Liver (tissue), 3 donors: ENCODE results near the gene ETV4.

Experiments
- EGR1 ChIP-seq, 2 donors: IDR thresholded peaks; 2 replicates each; pipeline ENCODE4 v1.6.1; 2016 to 2018; ENCODE audit warnings: antibody characterized with exemption in 2 of 2, low read depth in 2 of 2
- FOXA1 ChIP-seq: IDR thresholded peaks from 2 replicates; pipeline ENCODE4 v1.6.1; 2016; ENCODE audit warnings: antibody characterized with exemption
- GABPA ChIP-seq, 2 donors: IDR thresholded peaks in 1 of 2; conservative IDR thresholded peaks in 1 of 2; 2 replicates each; pipeline ENCODE4 v1.6.1; 2016; ENCODE audit warnings: antibody characterized with exemption in 2 of 2, mild to moderate bottlenecking in 1 of 2, moderate library complexity in 1 of 2
- JUND ChIP-seq, 2 donors: IDR thresholded peaks; 2 replicates each; pipeline ENCODE4 v1.6.1; 2016; ENCODE audit warnings: antibody characterized with exemption in 2 of 2
- RAD21 ChIP-seq, 2 donors: IDR thresholded peaks; 2 replicates each; pipeline ENCODE4 v1.6.1; 2016; ENCODE audit warnings: antibody characterized with exemption in 2 of 2, mild to moderate bottlenecking in 2 of 2
- RXRA ChIP-seq, 2 donors: IDR thresholded peaks; 2 replicates each; pipeline ENCODE4 v1.6.1; 2017 to 2018; ENCODE audit warnings: antibody characterized with exemption in 2 of 2, mild to moderate bottlenecking in 1 of 2
- SP1 ChIP-seq: IDR thresholded peaks from 2 replicates; pipeline ENCODE4 v1.6.1; 2018; ENCODE audit warnings: antibody characterized with exemption, mild to moderate bottlenecking
- TAF1 ChIP-seq: conservative IDR thresholded peaks from 2 replicates; pipeline ENCODE4 v1.6.1; 2016; ENCODE audit warnings: antibody characterized with exemption, mild to moderate bottlenecking
- YY1 ChIP-seq: IDR thresholded peaks from 2 replicates; pipeline ENCODE4 v1.6.1; 2016; ENCODE audit warnings: antibody characterized with exemption, mild to moderate bottlenecking
- TF ChIP-seq, protein P1 (sequence below): IDR thresholded peaks from 2 replicates; pipeline ENCODE4 v1.6.1; 2016; ENCODE audit warnings: antibody characterized with exemption, mild to moderate bottlenecking
- TF ChIP-seq, protein P2 (sequence below): fragments of 150-350 bp; IDR thresholded peaks from 2 replicates; pipeline ENCODE4 v1.5.1; 2017; ENCODE audit warnings: improper control_type of control experiment, low read depth, low read length; ENCODE audit not compliant: missing input control
- TF ChIP-seq, protein P3 (sequence below): IDR thresholded peaks from 2 replicates; pipeline ENCODE4 v1.6.1; 2016; ENCODE audit warnings: antibody characterized with exemption
- donor health status: healthy.
- donor health status: healthy.

DNA sequence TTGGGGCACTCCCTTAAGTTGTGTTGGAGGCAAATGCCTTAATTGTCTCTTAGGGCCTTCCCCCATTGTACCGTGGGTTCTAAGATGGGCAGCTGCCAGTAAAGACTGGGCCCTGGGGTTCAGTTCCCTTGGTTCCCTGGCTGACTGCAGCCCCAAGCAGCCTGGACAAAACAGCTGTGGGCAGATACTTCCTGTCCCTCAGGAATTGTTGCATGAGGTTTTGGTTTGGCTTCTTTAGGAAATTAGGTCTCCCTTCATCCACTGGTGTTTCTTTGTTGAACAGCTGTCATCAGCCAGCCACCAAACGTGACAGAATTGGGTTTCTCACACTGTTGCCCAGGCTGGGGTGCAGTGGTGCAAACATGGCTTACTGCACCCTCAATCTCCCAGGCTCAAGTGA lies 42.0 kb upstream of the ETV4 start:
- TF ChIP-seq SP1, result no peak
- TF ChIP-seq, protein P1, sequence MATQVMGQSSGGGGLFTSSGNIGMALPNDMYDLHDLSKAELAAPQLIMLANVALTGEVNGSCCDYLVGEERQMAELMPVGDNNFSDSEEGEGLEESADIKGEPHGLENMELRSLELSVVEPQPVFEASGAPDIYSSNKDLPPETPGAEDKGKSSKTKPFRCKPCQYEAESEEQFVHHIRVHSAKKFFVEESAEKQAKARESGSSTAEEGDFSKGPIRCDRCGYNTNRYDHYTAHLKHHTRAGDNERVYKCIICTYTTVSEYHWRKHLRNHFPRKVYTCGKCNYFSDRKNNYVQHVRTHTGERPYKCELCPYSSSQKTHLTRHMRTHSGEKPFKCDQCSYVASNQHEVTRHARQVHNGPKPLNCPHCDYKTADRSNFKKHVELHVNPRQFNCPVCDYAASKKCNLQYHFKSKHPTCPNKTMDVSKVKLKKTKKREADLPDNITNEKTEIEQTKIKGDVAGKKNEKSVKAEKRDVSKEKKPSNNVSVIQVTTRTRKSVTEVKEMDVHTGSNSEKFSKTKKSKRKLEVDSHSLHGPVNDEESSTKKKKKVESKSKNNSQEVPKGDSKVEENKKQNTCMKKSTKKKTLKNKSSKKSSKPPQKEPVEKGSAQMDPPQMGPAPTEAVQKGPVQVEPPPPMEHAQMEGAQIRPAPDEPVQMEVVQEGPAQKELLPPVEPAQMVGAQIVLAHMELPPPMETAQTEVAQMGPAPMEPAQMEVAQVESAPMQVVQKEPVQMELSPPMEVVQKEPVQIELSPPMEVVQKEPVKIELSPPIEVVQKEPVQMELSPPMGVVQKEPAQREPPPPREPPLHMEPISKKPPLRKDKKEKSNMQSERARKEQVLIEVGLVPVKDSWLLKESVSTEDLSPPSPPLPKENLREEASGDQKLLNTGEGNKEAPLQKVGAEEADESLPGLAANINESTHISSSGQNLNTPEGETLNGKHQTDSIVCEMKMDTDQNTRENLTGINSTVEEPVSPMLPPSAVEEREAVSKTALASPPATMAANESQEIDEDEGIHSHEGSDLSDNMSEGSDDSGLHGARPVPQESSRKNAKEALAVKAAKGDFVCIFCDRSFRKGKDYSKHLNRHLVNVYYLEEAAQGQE, result no peak
- TF ChIP-seq, protein P2, sequence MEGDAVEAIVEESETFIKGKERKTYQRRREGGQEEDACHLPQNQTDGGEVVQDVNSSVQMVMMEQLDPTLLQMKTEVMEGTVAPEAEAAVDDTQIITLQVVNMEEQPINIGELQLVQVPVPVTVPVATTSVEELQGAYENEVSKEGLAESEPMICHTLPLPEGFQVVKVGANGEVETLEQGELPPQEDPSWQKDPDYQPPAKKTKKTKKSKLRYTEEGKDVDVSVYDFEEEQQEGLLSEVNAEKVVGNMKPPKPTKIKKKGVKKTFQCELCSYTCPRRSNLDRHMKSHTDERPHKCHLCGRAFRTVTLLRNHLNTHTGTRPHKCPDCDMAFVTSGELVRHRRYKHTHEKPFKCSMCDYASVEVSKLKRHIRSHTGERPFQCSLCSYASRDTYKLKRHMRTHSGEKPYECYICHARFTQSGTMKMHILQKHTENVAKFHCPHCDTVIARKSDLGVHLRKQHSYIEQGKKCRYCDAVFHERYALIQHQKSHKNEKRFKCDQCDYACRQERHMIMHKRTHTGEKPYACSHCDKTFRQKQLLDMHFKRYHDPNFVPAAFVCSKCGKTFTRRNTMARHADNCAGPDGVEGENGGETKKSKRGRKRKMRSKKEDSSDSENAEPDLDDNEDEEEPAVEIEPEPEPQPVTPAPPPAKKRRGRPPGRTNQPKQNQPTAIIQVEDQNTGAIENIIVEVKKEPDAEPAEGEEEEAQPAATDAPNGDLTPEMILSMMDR, result no peak
- TF ChIP-seq RAD21 (IDR thresholded peaks at IDR 0.05), result no peak
- TF ChIP-seq EGR1 (IDR thresholded peaks at IDR 0.05; ENCODE audit: low read depth in 2 of 2), result no peak
- TF ChIP-seq YY1, result no peak
- TF ChIP-seq, protein P3, sequence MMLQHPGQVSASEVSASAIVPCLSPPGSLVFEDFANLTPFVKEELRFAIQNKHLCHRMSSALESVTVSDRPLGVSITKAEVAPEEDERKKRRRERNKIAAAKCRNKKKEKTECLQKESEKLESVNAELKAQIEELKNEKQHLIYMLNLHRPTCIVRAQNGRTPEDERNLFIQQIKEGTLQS, result no peak
- no peak for TF ChIP-seq FOXA1
- TF ChIP-seq RXRA (IDR thresholded peaks at IDR 0.05), result no peak
- TF ChIP-seq TAF1, result no peak
- no peak for TF ChIP-seq JUND (IDR thresholded peaks at IDR 0.05)
- no peak for TF ChIP-seq GABPA (IDR thresholded peaks at IDR 0.05 in 1 of 2, conservative IDR thresholded peaks at IDR 0.05 in 1 of 2)
